GM19372 (cell line): Measurements from ENCODE around the gene PLSCR3.

Source experiments
- ATAC-seq: cut with Tn5 transposase; IDR thresholded peaks from one replicate; pipeline ENCODE4 v1.9.1; 2021; ENCODE audit warnings: mild to moderate bottlenecking, low read depth, moderate library complexity; ENCODE audit not compliant: unreplicated experiment

Gene PLSCR3

GRCh38 chr17:7407082-7407481, 12.8 kb upstream of the PLSCR3 start:
- no peak for ATAC-seq

- no peak for ATAC-seq
Measured at GRCh38 chr17:7406235-7406825, 12.0 kb upstream of the PLSCR3 start.

GRCh38 chr17:7405350-7406234, 11.3 kb upstream of the PLSCR3 start:
- ATAC-seq = no peak

GRCh38 chr17:7404737-7405349, 10.5 kb upstream of the PLSCR3 start:
- ATAC-seq = no peak

GRCh38 chr17:7403977-7404736, 9.8 kb upstream of the PLSCR3 start, which contains the start of gene TMEM256:
Gene TMEM256 (minus strand): TSS chr17:7404097. CDS start chr17:7404084, 13 bp downstream.
- peak; percentile 93 for ATAC-seq

GRCh38 chr17:7403727-7403976, 9.3 kb upstream of the PLSCR3 start:
- peak; percentile 12 for ATAC-seq

- ATAC-seq = no peak
Measured at GRCh38 chr17:7403043-7403726, 8.9 kb upstream of the PLSCR3 start.

GRCh38 chr17:7398612-7399011, 4.3 kb upstream of the PLSCR3 start:
- no peak for ATAC-seq

GRCh38 chr17:7396147-7396546, 1.8 kb upstream of the PLSCR3 start:
- no peak for ATAC-seq

GRCh38 chr17:7393613-7394451, 493 bp downstream of the PLSCR3 start:
- peak; percentile 39 for ATAC-seq

GRCh38 chr17:7392696-7393612, 1.4 kb downstream of the PLSCR3 start:
- no peak for ATAC-seq

GRCh38 chr17:7391307-7391706, 3.0 kb downstream of the PLSCR3 start:
- no peak for ATAC-seq

- ATAC-seq = no peak
Measured at GRCh38 chr17:7389924-7390910, 4.1 kb downstream of the PLSCR3 start.

- ATAC-seq = no peak
Measured at GRCh38 chr17:7388856-7389255, 5.5 kb downstream of the PLSCR3 start.

- no peak for ATAC-seq
Measured at GRCh38 chr17:7384489-7385081, 9.7 kb downstream of the PLSCR3 start.

GRCh38 chr17:7383742-7384488, 10.4 kb downstream of the PLSCR3 start:
- peak; percentile 89 for ATAC-seq
